Pancreas (tissue), 10 donors: Measurements from ENCODE around the gene CD93. TPM values are rescaled to one million over a fixed set of nuclear protein-coding genes. Genes with fewer than 3 reads are reported as not detected.
A peak's percentile ranks its signal among the peaks of the same experiment; 100 is the strongest.

Source experiments
- ATAC-seq, 4 donors: fragments of 200-7000 bp; cut with Tn5 transposase; one replicate each; pipeline versions ENCODE4 v1.8.0 to v1.9.1; 2020; ENCODE audit warnings: mild to moderate bottlenecking in 4 of 4, moderate library complexity in 4 of 4
- DNase-seq, 6 donors: peaks; one replicate each; pipeline ENCODE4 v3.0.0-alpha.2; 2020
- FAIRE-seq: peaks from 2 replicates; lab custom pipeline; 2012; peaks lifted over from hg19 to GRCh38; lab: Jason Lieb, UNC
- H3K27ac ChIP-seq, 4 donors: fragments of 200-600 bp; sonication (generic); 1 replicate in 3 of 4; 2 replicates in 1 of 4; pipeline versions ENCODE4 v1.5.0 to v1.8.0; 2020
- H3K27me3 ChIP-seq, 4 donors: fragments of 200-600 bp; one replicate each; pipeline ENCODE4 v1.8.0; 2021
- H3K36me3 ChIP-seq, 3 donors: fragments of 200-600 bp; sonication (generic) in 1 of 3; one replicate each; pipeline versions ENCODE4 v1.5.0 to v1.8.0; 2020 to 2021
- H3K4me1 ChIP-seq, 3 donors: fragments of 200-600 bp; one replicate each; pipeline ENCODE4 v1.8.0; 2021
- H3K4me3 ChIP-seq, 4 donors: fragments of 200-600 bp; sonication (generic) in 2 of 4; one replicate each; pipeline versions ENCODE4 v1.5.0 to v1.8.0; 2020 to 2021
- H3K9me3 ChIP-seq, 4 donors: fragments of 200-600 bp; one replicate each; pipeline ENCODE4 v1.8.0; 2021
- CTCF ChIP-seq, 4 donors: fragments of 200-600 bp; sonication (generic) in 3 of 4; IDR thresholded peaks; one replicate each; pipeline versions ENCODE4 v1.5.0 to v1.8.0; 2021; ENCODE audit warnings: antibody characterized with exemption in 4 of 4
- WGBS, 2 donors: extraction: QIAGEN DNeasy Blood & Tissue Kit; methylation state at CpG; one replicate each; pipeline ENCODE4 v1.1.7; 2013; 5-methylcytosine and 5-hydroxymethylcytosine counted together
- intact Hi-C, 3 donors: fragments of 100-400 bp; cut with DNase I; formaldehyde crosslinking; loops; one replicate each; pipeline versions ENCODE4 v1.11.1 to v1.14.2; 2022
- polyA plus RNA-seq, 2 donors: library from polyadenylated mRNA; stranded (reverse); fragments of 200-250 nt; gene quantifications; one replicate each; pipeline ENCODE4 v1.2.3, GENCODE V29; 2013
- total RNA-seq, 6 donors: library from RNA; stranded (reverse); fragmentation: NEBNext Ultra II Directional in 4 of 6; extraction: Animal tissue kit (Norgen Biotek cat#: 25700) in 4 of 6; gene quantifications; one replicate each; pipeline versions ENCODE4 v1.2.1 to v1.2.4, GENCODE V29; 2021 to 2023
- donor health status: healthy with polysubstance abuse.
- donor health status: DM: no; HTN: no; CAD: no; lungs with moderate emphysema.
- donor health status: DM: no; HTN: no; CAD: no.
- donor health status: control.
- donor health status: control.
- donor health status: Bipolar disorder and iron deficiency.
- donor health status: DM: yes; HTN: yes; CAD: no.
- donor health status: DM: no; HTN: no; CAD: no.
- donor health status: DM: no; HTN: no; CAD: no.
- donor health status: DM: yes; HTN: yes; CAD: no.

CD93 gene
- total and polyA plus RNA-seq, 8 donors, result 2.8 to 18.2 (median 6.0) TPM

- no peak for TF ChIP-seq CTCF (IDR thresholded peaks at IDR 0.05)
- Histone ChIP-seq H3K4me3 (peak overlapping the region in 1 of 4 donors; percentile 48), H3K36me3 (no peaks in the 10 kb centered on the region), H3K9me3 (no peaks in the 10 kb centered on the region), H3K27ac (no peak overlapping the region), H3K27me3 (peaks cover 0 to 37% (median 15%) of the 10 kb centered on the region in 4 donors), H3K4me1 (peaks cover 4 to 8% (median 5%) of the 10 kb centered on the region in 3 donors)
- 51 to 58% methylated on average over 13 of the region's 13 CpGs for WGBS, 2 donors
- DNase-seq (no peak), ATAC-seq (no peak), FAIRE-seq (no peak)
- intact Hi-C loops, result no loop called here
These were observed 39.0 kb downstream of the CD93 start for GRCh38 chr20:23047001-23047737.

GRCh38 chr20:23046431-23046830 lies 39.7 kb downstream of the CD93 start:
- H3K9me3 ChIP-seq, result no peaks in the 10 kb centered on the region
- intact Hi-C loops, result no loop called here
- DNase-seq, result no peak
- no peaks in the 10 kb centered on the region for H3K36me3 ChIP-seq
- no peak overlapping the region for H3K27ac ChIP-seq
- peaks cover 4 to 8% (median 5%) of the 10 kb centered on the region in 3 donors for H3K4me1 ChIP-seq
- TF ChIP-seq CTCF (IDR thresholded peaks at IDR 0.05), result no peak
- H3K4me3 ChIP-seq, result peak overlapping the region in 1 of 4 donors; percentile 48
- FAIRE-seq, result no peak
- no peak for ATAC-seq
- H3K27me3 ChIP-seq, result peaks cover 0 to 44% (median 15%) of the 10 kb centered on the region in 4 donors

- intact Hi-C loops, result no loop called here
- no peak for TF ChIP-seq CTCF (IDR thresholded peaks at IDR 0.05)
- Histone ChIP-seq H3K27me3 (peaks cover 0 to 35% (median 12%) of the 10 kb centered on the region in 4 donors), H3K4me3 (no peak overlapping the region), H3K9me3 (no peaks in the 10 kb centered on the region), H3K36me3 (no peaks in the 10 kb centered on the region), H3K27ac (no peak overlapping the region), H3K4me1 (peaks cover 0 to 3% (median 0%) of the 10 kb centered on the region in 3 donors)
- WGBS, 2 donors, result 33 to 36% methylated on average over 6 of the region's 6 CpGs
- peak in 2 of 4 donors; percentile 54 to 59 for ATAC-seq
- no peak for DNase-seq
- FAIRE-seq, result no peak
These were observed 42.7 kb downstream of the CD93 start for GRCh38 chr20:23043376-23043775.

- TF ChIP-seq CTCF (IDR thresholded peaks at IDR 0.05), result no peak
- FAIRE-seq (no peak), DNase-seq (no peak), ATAC-seq (no peak)
- no peak overlapping the region for H3K4me3 ChIP-seq
- H3K9me3 ChIP-seq, result no peaks in the 10 kb centered on the region
- H3K27ac ChIP-seq, result no peak overlapping the region
- no peaks in the 10 kb centered on the region for H3K4me1 ChIP-seq
- H3K27me3 ChIP-seq, result peaks cover 0 to 25% (median 6%) of the 10 kb centered on the region in 4 donors
- H3K36me3 ChIP-seq, result no peaks in the 10 kb centered on the region
- 40 to 48% methylated on average over 3 of the region's 3 CpGs for WGBS, 2 donors
- intact Hi-C loops, result no loop called here
These were observed 43.9 kb downstream of the CD93 start for GRCh38 chr20:23042270-23042669.

- 46 to 52% methylated on average over 3 of the region's 3 CpGs for WGBS, 2 donors
- DNase-seq (no peak), ATAC-seq (no peak), FAIRE-seq (no peak)
- no peaks in the 10 kb centered on the region for H3K4me1 ChIP-seq
- no peaks in the 10 kb centered on the region for H3K9me3 ChIP-seq
- intact Hi-C loops, result no loop called here
- H3K4me3 ChIP-seq, result no peak overlapping the region
- H3K27me3 ChIP-seq, result peaks cover 0 to 14% (median 3%) of the 10 kb centered on the region in 4 donors
- no peaks in the 10 kb centered on the region for H3K36me3 ChIP-seq
- TF ChIP-seq CTCF (IDR thresholded peaks at IDR 0.05), result no peak
- H3K27ac ChIP-seq, result no peak overlapping the region
These were observed 46.1 kb downstream of the CD93 start for GRCh38 chr20:23039885-23040508.
